Body of pancreas (tissue), 4 donors: Measurements from ENCODE around the gene PIK3CB. TPM values are rescaled to one million over a fixed set of nuclear protein-coding genes. Genes with fewer than 3 reads are reported as not detected.

Experiments used
- ATAC-seq: fragments of 150-250 bp; one replicate; pipeline ENCODE4 v1.9.1; 2016
- DNase-seq, 4 donors: peaks; one replicate each; pipeline ENCODE4 v3.0.0-alpha.2; 2019
- H3K27ac ChIP-seq, 4 donors: fragments of 200-600 bp; sonication (generic); 1 replicate in 3 of 4; 2 replicates in 1 of 4; pipeline versions ENCODE4 v1.5.1 to v1.6.1; 2016 to 2019; ENCODE audit warnings: mild to moderate bottlenecking in 1 of 4, mixed read lengths in 1 of 4, moderate library complexity in 1 of 4
- H3K27me3 ChIP-seq, 2 donors: fragments of 200-600 bp; sonication (generic); one replicate each; pipeline ENCODE4 v1.6.0; 2016; ENCODE audit warnings: mild to moderate bottlenecking in 1 of 2
- H3K36me3 ChIP-seq, 2 donors: fragments of 200-600 bp; sonication (generic); replicated peaks in 1 of 2; 2 replicates each; pipeline ENCODE4 v1.5.1; 2016; ENCODE audit warnings: low read depth in 2 of 2; ENCODE audit not compliant: insufficient read depth in 1 of 2
- H3K4me1 ChIP-seq: fragments of 200-600 bp; sonication (generic); one replicate; pipeline ENCODE4 v1.6.0; 2016
- H3K4me3 ChIP-seq, 2 donors: fragments of 200-600 bp; sonication (generic); 1 replicate in 1 of 2; 2 replicates in 1 of 2; pipeline ENCODE4 v1.5.1; 2016 to 2019
- H3K9me3 ChIP-seq, 3 donors: fragments of 200-600 bp; sonication (generic); 1 replicate in 2 of 3; 2 replicates in 1 of 3; pipeline ENCODE4 v1.5.1; 2016
- POLR2A ChIP-seq, 3 donors: fragments of 450-650 bp; IDR thresholded peaks; one replicate each; pipeline ENCODE4 v1.6.1; 2016; ENCODE audit warnings: antibody characterized with exemption in 3 of 3, mild to moderate bottlenecking in 2 of 3
- WGBS, 2 donors: methylation state at CpG; one replicate each; pipeline ENCODE4 v1.1.5; 2017; 5-methylcytosine and 5-hydroxymethylcytosine counted together
- intact Hi-C: fragments of 100-400 bp; cut with DNase I; formaldehyde crosslinking; loops from one replicate; pipeline ENCODE4 v1.15.1; 2023
- total RNA-seq, 2 donors: library from RNA; depleted of rRNA; stranded (reverse); fragments of >200 nt; gene quantifications; one replicate each; pipeline ENCODE4 v1.1.0, GENCODE V29; 2016
- TF ChIP-seq, protein P1 (sequence below), 7 experiments: fragments of 450-650 bp in 4 of 7; fragments of 200-600 bp in 3 of 7; sonication (generic) in 3 of 7; IDR thresholded peaks; one replicate each; pipeline ENCODE4 v1.5.1; 2016 to 2019; ENCODE audit warnings: antibody characterized with exemption in 7 of 7

The PIK3CB gene
- total RNA-seq, 2 donors from 2014 or later: 40.2 to 50.1 TPM

DNA sequence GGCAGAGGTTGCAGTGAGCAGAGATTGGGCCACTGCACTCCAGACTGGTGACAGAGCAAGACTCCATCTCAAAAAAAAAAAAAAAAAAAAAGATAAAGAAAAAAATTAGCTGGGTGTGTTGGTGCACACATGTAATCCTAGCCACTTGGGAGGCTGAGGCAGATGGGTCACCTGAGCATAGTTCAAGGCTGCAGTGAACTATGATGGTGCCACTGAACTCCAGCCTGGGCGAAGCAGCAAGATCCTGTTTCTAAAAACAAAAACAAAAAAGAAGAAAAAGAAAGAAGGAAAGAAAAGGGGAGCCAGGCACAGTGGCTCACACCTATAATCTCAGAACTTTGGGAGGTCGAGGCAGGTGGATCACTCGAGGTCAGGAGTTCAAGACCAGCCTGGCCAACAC lies 32.9 kb downstream of the PIK3CB start:
- ATAC-seq (no peak), DNase-seq (no peak)
- Histone ChIP-seq H3K4me1 (peaks cover 25% of the 10 kb centered on the region), H3K27me3 (no peaks in the 10 kb centered on the region), H3K4me3 (no peak overlapping the region), H3K27ac (no peak overlapping the region), H3K36me3 (no peaks in the 10 kb centered on the region), H3K9me3 (no peaks in the 10 kb centered on the region)
- intact Hi-C loops: no loop called here
- 87 to 95% methylated on average over 3 of the region's 3 CpGs for WGBS, 2 donors
- no peak for TF ChIP-seq POLR2A (IDR thresholded peaks at IDR 0.05)
- TF ChIP-seq, protein P1, sequence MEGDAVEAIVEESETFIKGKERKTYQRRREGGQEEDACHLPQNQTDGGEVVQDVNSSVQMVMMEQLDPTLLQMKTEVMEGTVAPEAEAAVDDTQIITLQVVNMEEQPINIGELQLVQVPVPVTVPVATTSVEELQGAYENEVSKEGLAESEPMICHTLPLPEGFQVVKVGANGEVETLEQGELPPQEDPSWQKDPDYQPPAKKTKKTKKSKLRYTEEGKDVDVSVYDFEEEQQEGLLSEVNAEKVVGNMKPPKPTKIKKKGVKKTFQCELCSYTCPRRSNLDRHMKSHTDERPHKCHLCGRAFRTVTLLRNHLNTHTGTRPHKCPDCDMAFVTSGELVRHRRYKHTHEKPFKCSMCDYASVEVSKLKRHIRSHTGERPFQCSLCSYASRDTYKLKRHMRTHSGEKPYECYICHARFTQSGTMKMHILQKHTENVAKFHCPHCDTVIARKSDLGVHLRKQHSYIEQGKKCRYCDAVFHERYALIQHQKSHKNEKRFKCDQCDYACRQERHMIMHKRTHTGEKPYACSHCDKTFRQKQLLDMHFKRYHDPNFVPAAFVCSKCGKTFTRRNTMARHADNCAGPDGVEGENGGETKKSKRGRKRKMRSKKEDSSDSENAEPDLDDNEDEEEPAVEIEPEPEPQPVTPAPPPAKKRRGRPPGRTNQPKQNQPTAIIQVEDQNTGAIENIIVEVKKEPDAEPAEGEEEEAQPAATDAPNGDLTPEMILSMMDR (IDR thresholded peaks at IDR 0.05): no peak

DNA sequence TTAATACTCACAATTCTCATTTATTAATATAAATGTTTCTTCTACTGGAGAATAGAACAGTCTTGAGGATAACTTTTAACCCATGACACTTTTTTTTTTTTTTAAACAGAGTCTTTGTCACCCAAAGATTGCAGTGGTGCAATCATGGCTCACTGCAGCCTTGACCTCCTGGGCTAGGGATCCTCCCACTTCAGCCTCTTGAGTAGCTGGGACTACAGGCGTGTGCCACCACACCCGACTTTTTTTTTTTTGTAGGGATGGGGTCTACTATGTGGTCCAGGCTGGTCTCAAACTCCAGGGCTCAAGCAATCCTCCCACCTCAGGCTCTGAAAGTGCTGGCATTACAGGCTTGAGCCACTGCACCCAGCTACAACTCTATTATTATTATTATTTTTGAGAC lies 34.5 kb downstream of the PIK3CB start:
- Histone ChIP-seq H3K27ac (no peak overlapping the region), H3K9me3 (no peaks in the 10 kb centered on the region), H3K4me3 (no peak overlapping the region), H3K36me3 (no peaks in the 10 kb centered on the region), H3K27me3 (no peaks in the 10 kb centered on the region), H3K4me1 (peaks cover 25% of the 10 kb centered on the region)
- ATAC-seq (no peak), DNase-seq (no peak)
- TF ChIP-seq, protein P1 (IDR thresholded peaks at IDR 0.05): no peak
- no peak for TF ChIP-seq POLR2A (IDR thresholded peaks at IDR 0.05)
- WGBS, 2 donors: 96 to 97% methylated on average over 2 of the region's 2 CpGs
- intact Hi-C loops: no loop called here

- Histone ChIP-seq H3K27ac (no peak overlapping the region), H3K4me1 (peaks cover 25% of the 10 kb centered on the region), H3K27me3 (no peaks in the 10 kb centered on the region), H3K36me3 (no peaks in the 10 kb centered on the region), H3K4me3 (no peak overlapping the region), H3K9me3 (no peaks in the 10 kb centered on the region)
- ATAC-seq: no peak
- TF ChIP-seq, protein P1 (IDR thresholded peaks at IDR 0.05): no peak
- no peak for TF ChIP-seq POLR2A (IDR thresholded peaks at IDR 0.05)
- intact Hi-C loops: no loop called here
- 89 to 91% methylated on average over 3 of the region's 3 CpGs for WGBS, 2 donors
- DNase-seq: no peak
Measured at GRCh38 chr3:138799822-138800221, 34.9 kb downstream of the PIK3CB start.

GRCh38 chr3:138797508-138798038 lies 37.2 kb downstream of the PIK3CB start:
- Histone ChIP-seq H3K4me3 (no peak overlapping the region), H3K4me1 (peaks cover 8% of the 10 kb centered on the region), H3K36me3 (no peaks in the 10 kb centered on the region), H3K27ac (no peak overlapping the region), H3K27me3 (no peaks in the 10 kb centered on the region), H3K9me3 (no peaks in the 10 kb centered on the region)
- intact Hi-C loops: no loop called here
- DNase-seq: no peak
- WGBS, 2 donors: 59 to 87% methylated on average over 1 of the region's 1 CpG
- ATAC-seq: no peak
- TF ChIP-seq, protein P1 (IDR thresholded peaks at IDR 0.05): no peak
- TF ChIP-seq POLR2A (IDR thresholded peaks at IDR 0.05): no peak

- Histone ChIP-seq H3K9me3 (no peaks in the 10 kb centered on the region), H3K27ac (no peak overlapping the region), H3K27me3 (no peaks in the 10 kb centered on the region), H3K4me1 (peaks cover 5% of the 10 kb centered on the region), H3K4me3 (no peak overlapping the region), H3K36me3 (no peaks in the 10 kb centered on the region)
- ATAC-seq (no peak), DNase-seq (no peak)
- 93 to 95% methylated on average over 5 of the region's 5 CpGs for WGBS, 2 donors
- intact Hi-C loops: no loop called here
- TF ChIP-seq, protein P1 (IDR thresholded peaks at IDR 0.05): no peak
- TF ChIP-seq POLR2A (IDR thresholded peaks at IDR 0.05): no peak
Measured at GRCh38 chr3:138796761-138797160, 38.0 kb downstream of the PIK3CB start.
